HepG2 (cell line): ENCODE data around the gene IL17F. TPM values are rescaled to one million over a fixed set of nuclear protein-coding genes. Genes with fewer than 3 reads are reported as not detected.

Source experiments
- GZF1 ChIP-seq: sonication (generic); formaldehyde crosslinking; IDR thresholded peaks from 2 replicates; pipeline ENCODE4 v1.5.1; 2020; ENCODE audit warnings: mild to moderate bottlenecking, missing genetic modification reagents
- KDM2A ChIP-seq: sonication (generic); formaldehyde crosslinking; IDR thresholded peaks from 2 replicates; pipeline ENCODE4 v1.4.0; 2020; ENCODE audit warnings: low read depth, missing genetic modification reagents, borderline replicate concordance
- NFIB ChIP-seq: sonication (generic); formaldehyde crosslinking; IDR thresholded peaks from 2 replicates; pipeline ENCODE4 v1.9.0; 2021; ENCODE audit warnings: missing genetic modification reagents, mild to moderate bottlenecking, borderline replicate concordance
- NR2F2 ChIP-seq: IDR thresholded peaks from 2 replicates; pipeline ENCODE4 v1.6.1; 2012; ENCODE audit warnings: low read depth, inconsistent platforms, borderline replicate concordance
- SALL1 ChIP-seq: sonication (generic); formaldehyde crosslinking; IDR thresholded peaks from 2 replicates; pipeline ENCODE4 v1.8.0; 2022; ENCODE audit warnings: mild to moderate bottlenecking, missing genetic modification reagents
- SMAD9 ChIP-seq: sonication (generic); formaldehyde crosslinking; IDR thresholded peaks from 2 replicates; pipeline ENCODE4 v1.5.1; 2020; ENCODE audit warnings: mild to moderate bottlenecking, missing genetic modification reagents
- SRF ChIP-seq: IDR thresholded peaks from 2 replicates; pipeline ENCODE4 v1.6.1; 2011; ENCODE audit warnings: mild to moderate bottlenecking, low read depth, low read length, moderate library complexity
- ZBTB20 ChIP-seq: sonication (generic); formaldehyde crosslinking; IDR thresholded peaks from 2 replicates; pipeline ENCODE4 v1.8.1; 2023; ENCODE audit warnings: missing genetic modification reagents, low read depth, mild to moderate bottlenecking, borderline replicate concordance
- ZBTB7B ChIP-seq: sonication (generic); formaldehyde crosslinking; IDR thresholded peaks from 2 replicates; pipeline ENCODE4 v1.4.0; 2020; ENCODE audit warnings: missing genetic modification reagents
- ZFP36 ChIP-seq: fragments of 150-350 bp; IDR thresholded peaks from 2 replicates; pipeline ENCODE4 v1.6.1; 2018; ENCODE audit warnings: borderline replicate concordance, low read length, low read depth; ENCODE audit not compliant: partially characterized antibody
- ZFP41 ChIP-seq: sonication (generic); formaldehyde crosslinking; IDR thresholded peaks from 2 replicates; pipeline ENCODE4 v1.4.0; 2020; ENCODE audit warnings: mild to moderate bottlenecking, missing genetic modification reagents, borderline replicate concordance
- ZKSCAN5 ChIP-seq: sonication (generic); formaldehyde crosslinking; IDR thresholded peaks from 2 replicates; pipeline ENCODE4 v1.5.1; 2020; ENCODE audit warnings: mild to moderate bottlenecking, missing genetic modification reagents
- ZNF143 ChIP-seq: sonication (generic); formaldehyde crosslinking; IDR thresholded peaks from 2 replicates; pipeline ENCODE4 v1.4.0; 2020; ENCODE audit warnings: missing genetic modification reagents
- ZNF34 ChIP-seq: sonication (generic); formaldehyde crosslinking; IDR thresholded peaks from 2 replicates; pipeline ENCODE4 v1.4.0; 2020; ENCODE audit warnings: mild to moderate bottlenecking, missing genetic modification reagents, borderline replicate concordance
- ZNF644 ChIP-seq: IDR thresholded peaks from 2 replicates; pipeline ENCODE4 v1.6.1; 2016; ENCODE audit warnings: low read depth
- ZNF737 ChIP-seq: sonication (generic); formaldehyde crosslinking; IDR thresholded peaks from 2 replicates; pipeline ENCODE4 v1.5.0; 2020; ENCODE audit warnings: missing genetic modification reagents, mild to moderate bottlenecking, borderline replicate concordance
- ZNF775 ChIP-seq: sonication (generic); formaldehyde crosslinking; IDR thresholded peaks from 2 replicates; pipeline ENCODE4 v1.4.0; 2020; ENCODE audit warnings: missing genetic modification reagents, mild to moderate bottlenecking, moderate library complexity, borderline replicate concordance
- polyA plus RNA-seq, 8 experiments: library from polyadenylated mRNA; depleted of rRNA in 3 of 8; stranded (reverse) in 7 of 8; unstranded in 1 of 8; fragments of >200 nt; fragmentation: Illumina TruSeq in 4 of 8; extraction: Trizol in 4 of 8; gene quantifications; 2 replicates each; pipeline versions ENCODE4 v1.2.1 to v1.2.3, GENCODE V29; 2011 to 2016; ENCODE audit warnings: low read depth in 4 of 8, missing spikeins in 1 of 8, mixed read lengths in 1 of 8; ENCODE audit not compliant: insufficient read depth in 1 of 8
- total RNA-seq, 5 experiments: library from RNA; depleted of rRNA; stranded (reverse); fragments of >200 nt; fragmentation: Illumina TruSeq; extraction: Trizol; gene quantifications; 2 replicates each; pipeline ENCODE4 v1.2.3, GENCODE V29; 2016; ENCODE audit warnings: low read depth in 1 of 5
- TF ChIP-seq, protein P1 (sequence below): sonication (generic); formaldehyde crosslinking; conservative IDR thresholded peaks from 2 replicates; pipeline ENCODE4 v1.4.0; 2020; ENCODE audit warnings: missing genetic modification reagents
- TF ChIP-seq, protein P2 (sequence below): sonication (generic); formaldehyde crosslinking; IDR thresholded peaks from 2 replicates; pipeline ENCODE4 v1.4.0; 2020; ENCODE audit warnings: missing genetic modification reagents
- TF ChIP-seq, protein P3 (sequence below): sonication (generic); formaldehyde crosslinking; IDR thresholded peaks from 2 replicates; pipeline ENCODE4 v1.5.0; 2020; ENCODE audit warnings: mild to moderate bottlenecking, missing genetic modification reagents, moderate library complexity
- TF ChIP-seq, protein P4 (sequence below): fragments of 450-650 bp; IDR thresholded peaks from 2 replicates; pipeline ENCODE4 v1.6.1; 2016
- TF ChIP-seq, protein P5 (sequence below): sonication (generic); formaldehyde crosslinking; IDR thresholded peaks from 2 replicates; pipeline ENCODE4 v1.4.0; 2020; ENCODE audit warnings: missing genetic modification reagents

The IL17F gene
- total and polyA plus RNA-seq, 2 of the 13 experiments (the other 11 are each of a cell fraction or from before 2014, with no cell fraction given) = not detected

DNA sequence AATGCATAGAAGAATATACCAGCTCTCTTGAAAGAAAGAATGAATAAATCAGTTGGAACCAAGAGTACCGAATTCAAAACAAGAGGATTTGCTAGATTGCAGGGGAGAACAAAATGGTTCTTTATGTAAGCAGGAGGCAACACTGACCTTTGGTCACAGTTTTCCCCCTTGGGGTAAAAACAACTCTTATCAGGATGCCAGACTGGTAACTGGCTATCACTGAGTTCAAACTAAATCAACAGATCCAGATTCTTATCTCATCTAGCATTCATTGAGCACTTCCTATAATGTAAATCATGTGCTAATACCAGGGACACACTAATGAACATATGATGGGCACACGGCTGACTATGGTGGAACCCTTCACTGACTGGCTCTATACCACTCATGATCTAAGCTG, 4.8 kb upstream of the IL17F start (continued):
- TF ChIP-seq ZNF644 (CRISPR knock-in tag) = peak; percentile 75
- TF ChIP-seq KDM2A (CRISPR knock-in tag) = no peak
- TF ChIP-seq NFIB (CRISPR knock-in tag) = no peak
- no peak for TF ChIP-seq ZKSCAN5 (CRISPR knock-in tag)
- TF ChIP-seq, protein P1, sequence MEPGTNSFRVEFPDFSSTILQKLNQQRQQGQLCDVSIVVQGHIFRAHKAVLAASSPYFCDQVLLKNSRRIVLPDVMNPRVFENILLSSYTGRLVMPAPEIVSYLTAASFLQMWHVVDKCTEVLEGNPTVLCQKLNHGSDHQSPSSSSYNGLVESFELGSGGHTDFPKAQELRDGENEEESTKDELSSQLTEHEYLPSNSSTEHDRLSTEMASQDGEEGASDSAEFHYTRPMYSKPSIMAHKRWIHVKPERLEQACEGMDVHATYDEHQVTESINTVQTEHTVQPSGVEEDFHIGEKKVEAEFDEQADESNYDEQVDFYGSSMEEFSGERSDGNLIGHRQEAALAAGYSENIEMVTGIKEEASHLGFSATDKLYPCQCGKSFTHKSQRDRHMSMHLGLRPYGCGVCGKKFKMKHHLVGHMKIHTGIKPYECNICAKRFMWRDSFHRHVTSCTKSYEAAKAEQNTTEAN (CRISPR knock-in tag) = no peak
- TF ChIP-seq, protein P2, sequence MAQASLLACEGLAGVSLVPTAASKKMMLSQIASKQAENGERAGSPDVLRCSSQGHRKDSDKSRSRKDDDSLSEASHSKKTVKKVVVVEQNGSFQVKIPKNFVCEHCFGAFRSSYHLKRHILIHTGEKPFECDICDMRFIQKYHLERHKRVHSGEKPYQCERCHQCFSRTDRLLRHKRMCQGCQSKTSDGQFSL (CRISPR knock-in tag) = no peak
- TF ChIP-seq ZNF737 (CRISPR knock-in tag) = no peak
- no peak for TF ChIP-seq ZBTB20 (CRISPR knock-in tag)
- no peak for TF ChIP-seq ZNF143 (CRISPR knock-in tag)
- no peak for TF ChIP-seq SRF
- TF ChIP-seq ZFP41 (CRISPR knock-in tag) = no peak
- no peak for TF ChIP-seq ZNF775
- TF ChIP-seq SMAD9 (CRISPR knock-in tag) = no peak
- TF ChIP-seq, protein P3, sequence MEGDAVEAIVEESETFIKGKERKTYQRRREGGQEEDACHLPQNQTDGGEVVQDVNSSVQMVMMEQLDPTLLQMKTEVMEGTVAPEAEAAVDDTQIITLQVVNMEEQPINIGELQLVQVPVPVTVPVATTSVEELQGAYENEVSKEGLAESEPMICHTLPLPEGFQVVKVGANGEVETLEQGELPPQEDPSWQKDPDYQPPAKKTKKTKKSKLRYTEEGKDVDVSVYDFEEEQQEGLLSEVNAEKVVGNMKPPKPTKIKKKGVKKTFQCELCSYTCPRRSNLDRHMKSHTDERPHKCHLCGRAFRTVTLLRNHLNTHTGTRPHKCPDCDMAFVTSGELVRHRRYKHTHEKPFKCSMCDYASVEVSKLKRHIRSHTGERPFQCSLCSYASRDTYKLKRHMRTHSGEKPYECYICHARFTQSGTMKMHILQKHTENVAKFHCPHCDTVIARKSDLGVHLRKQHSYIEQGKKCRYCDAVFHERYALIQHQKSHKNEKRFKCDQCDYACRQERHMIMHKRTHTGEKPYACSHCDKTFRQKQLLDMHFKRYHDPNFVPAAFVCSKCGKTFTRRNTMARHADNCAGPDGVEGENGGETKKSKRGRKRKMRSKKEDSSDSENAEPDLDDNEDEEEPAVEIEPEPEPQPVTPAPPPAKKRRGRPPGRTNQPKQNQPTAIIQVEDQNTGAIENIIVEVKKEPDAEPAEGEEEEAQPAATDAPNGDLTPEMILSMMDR (CRISPR knock-in tag) = no peak
- TF ChIP-seq, protein P4, sequence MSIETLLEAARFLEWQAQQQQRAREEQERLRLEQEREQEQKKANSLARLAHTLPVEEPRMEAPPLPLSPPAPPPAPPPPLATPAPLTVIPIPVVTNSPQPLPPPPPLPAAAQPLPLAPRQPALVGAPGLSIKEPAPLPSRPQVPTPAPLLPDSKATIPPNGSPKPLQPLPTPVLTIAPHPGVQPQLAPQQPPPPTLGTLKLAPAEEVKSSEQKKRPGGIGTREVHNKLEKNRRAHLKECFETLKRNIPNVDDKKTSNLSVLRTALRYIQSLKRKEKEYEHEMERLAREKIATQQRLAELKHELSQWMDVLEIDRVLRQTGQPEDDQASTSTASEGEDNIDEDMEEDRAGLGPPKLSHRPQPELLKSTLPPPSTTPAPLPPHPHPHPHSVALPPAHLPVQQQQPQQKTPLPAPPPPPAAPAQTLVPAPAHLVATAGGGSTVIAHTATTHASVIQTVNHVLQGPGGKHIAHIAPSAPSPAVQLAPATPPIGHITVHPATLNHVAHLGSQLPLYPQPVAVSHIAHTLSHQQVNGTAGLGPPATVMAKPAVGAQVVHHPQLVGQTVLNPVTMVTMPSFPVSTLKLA = no peak
- peak; percentile 15; the same call in 1 of the 2 replicates for TF ChIP-seq SALL1 (CRISPR knock-in tag)
- TF ChIP-seq, protein P5, sequence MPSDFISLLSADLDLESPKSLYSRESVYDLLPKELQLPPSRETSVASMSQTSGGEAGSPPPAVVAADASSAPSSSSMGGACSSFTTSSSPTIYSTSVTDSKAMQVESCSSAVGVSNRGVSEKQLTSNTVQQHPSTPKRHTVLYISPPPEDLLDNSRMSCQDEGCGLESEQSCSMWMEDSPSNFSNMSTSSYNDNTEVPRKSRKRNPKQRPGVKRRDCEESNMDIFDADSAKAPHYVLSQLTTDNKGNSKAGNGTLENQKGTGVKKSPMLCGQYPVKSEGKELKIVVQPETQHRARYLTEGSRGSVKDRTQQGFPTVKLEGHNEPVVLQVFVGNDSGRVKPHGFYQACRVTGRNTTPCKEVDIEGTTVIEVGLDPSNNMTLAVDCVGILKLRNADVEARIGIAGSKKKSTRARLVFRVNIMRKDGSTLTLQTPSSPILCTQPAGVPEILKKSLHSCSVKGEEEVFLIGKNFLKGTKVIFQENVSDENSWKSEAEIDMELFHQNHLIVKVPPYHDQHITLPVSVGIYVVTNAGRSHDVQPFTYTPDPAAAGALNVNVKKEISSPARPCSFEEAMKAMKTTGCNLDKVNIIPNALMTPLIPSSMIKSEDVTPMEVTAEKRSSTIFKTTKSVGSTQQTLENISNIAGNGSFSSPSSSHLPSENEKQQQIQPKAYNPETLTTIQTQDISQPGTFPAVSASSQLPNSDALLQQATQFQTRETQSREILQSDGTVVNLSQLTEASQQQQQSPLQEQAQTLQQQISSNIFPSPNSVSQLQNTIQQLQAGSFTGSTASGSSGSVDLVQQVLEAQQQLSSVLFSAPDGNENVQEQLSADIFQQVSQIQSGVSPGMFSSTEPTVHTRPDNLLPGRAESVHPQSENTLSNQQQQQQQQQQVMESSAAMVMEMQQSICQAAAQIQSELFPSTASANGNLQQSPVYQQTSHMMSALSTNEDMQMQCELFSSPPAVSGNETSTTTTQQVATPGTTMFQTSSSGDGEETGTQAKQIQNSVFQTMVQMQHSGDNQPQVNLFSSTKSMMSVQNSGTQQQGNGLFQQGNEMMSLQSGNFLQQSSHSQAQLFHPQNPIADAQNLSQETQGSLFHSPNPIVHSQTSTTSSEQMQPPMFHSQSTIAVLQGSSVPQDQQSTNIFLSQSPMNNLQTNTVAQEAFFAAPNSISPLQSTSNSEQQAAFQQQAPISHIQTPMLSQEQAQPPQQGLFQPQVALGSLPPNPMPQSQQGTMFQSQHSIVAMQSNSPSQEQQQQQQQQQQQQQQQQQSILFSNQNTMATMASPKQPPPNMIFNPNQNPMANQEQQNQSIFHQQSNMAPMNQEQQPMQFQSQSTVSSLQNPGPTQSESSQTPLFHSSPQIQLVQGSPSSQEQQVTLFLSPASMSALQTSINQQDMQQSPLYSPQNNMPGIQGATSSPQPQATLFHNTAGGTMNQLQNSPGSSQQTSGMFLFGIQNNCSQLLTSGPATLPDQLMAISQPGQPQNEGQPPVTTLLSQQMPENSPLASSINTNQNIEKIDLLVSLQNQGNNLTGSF (CRISPR knock-in tag) = no peak
- TF ChIP-seq NR2F2 = no peak
- TF ChIP-seq ZFP36 = no peak
- TF ChIP-seq GZF1 = no peak
- TF ChIP-seq ZBTB7B (CRISPR knock-in tag) = no peak
- TF ChIP-seq ZNF34 = no peak
